ENCODE results near the gene NPM1.

Gene NPM1

GRCh38 chr5:171428168-171428696 lies 40.6 kb downstream of the NPM1 start:
- DNase-seq (ENCODE audit: low read depth), result no peak

GRCh38 chr5:171428809-171429542 lies 41.3 kb downstream of the NPM1 start:
- no peak for DNase-seq (ENCODE audit: low read depth)

- no peak for DNase-seq (ENCODE audit: low read depth)
Measured at GRCh38 chr5:171429543-171429910, 41.9 kb downstream of the NPM1 start.

GRCh38 chr5:171431251-171431777 lies 43.7 kb downstream of the NPM1 start:
- no peak for DNase-seq (ENCODE audit: low read depth)

- DNase-seq (ENCODE audit: low read depth), result no peak
Measured at GRCh38 chr5:171432076-171432475, 44.4 kb downstream of the NPM1 start.

GRCh38 chr5:171432583-171433351 lies 45.1 kb downstream of the NPM1 start:
- no peak for DNase-seq (ENCODE audit: low read depth)

GRCh38 chr5:171433352-171433698 lies 45.7 kb downstream of the NPM1 start:
- DNase-seq (ENCODE audit: low read depth), result no peak

GRCh38 chr5:171433982-171434676 lies 46.5 kb downstream of the NPM1 start:
- DNase-seq (ENCODE audit: low read depth), result no peak

GRCh38 chr5:171434874-171435273 lies 47.2 kb downstream of the NPM1 start:
- DNase-seq (ENCODE audit: low read depth), result no peak

GRCh38 chr5:171435908-171436307 lies 48.3 kb downstream of the NPM1 start:
- no peak for DNase-seq (ENCODE audit: low read depth)

GRCh38 chr5:171436804-171437285 lies 49.2 kb downstream of the NPM1 start:
- no peak for DNase-seq (ENCODE audit: low read depth)

GRCh38 chr5:171437286-171437821 lies 49.7 kb downstream of the NPM1 start:
- no peak for DNase-seq (ENCODE audit: low read depth)

GRCh38 chr5:171438738-171439137 lies 51.1 kb downstream of the NPM1 start:
- DNase-seq (ENCODE audit: low read depth), result no peak

- no peak for DNase-seq (ENCODE audit: low read depth)
Measured at GRCh38 chr5:171441246-171441791, 53.7 kb downstream of the NPM1 start.

GRCh38 chr5:171442287-171443042 lies 54.8 kb downstream of the NPM1 start:
- DNase-seq (ENCODE audit: low read depth), result no peak

GRCh38 chr5:171444582-171444981 lies 56.9 kb downstream of the NPM1 start:
- no peak for DNase-seq (ENCODE audit: low read depth)

- DNase-seq (ENCODE audit: low read depth), result no peak
Measured at GRCh38 chr5:171445644-171446516, 58.2 kb downstream of the NPM1 start.

- no peak for DNase-seq (ENCODE audit: low read depth)
Measured at GRCh38 chr5:171447226-171447625, 59.6 kb downstream of the NPM1 start.

GRCh38 chr5:171449426-171449825 lies 61.8 kb downstream of the NPM1 start:
- no peak for DNase-seq (ENCODE audit: low read depth)
